ENCODE results near the gene XRRA1.
"Not testable (repeated sequence)": the region's sequence is repeated elsewhere in the genome, so short reads cannot be mapped to it uniquely, and the experiment has no call there.

Gene XRRA1

DNA sequence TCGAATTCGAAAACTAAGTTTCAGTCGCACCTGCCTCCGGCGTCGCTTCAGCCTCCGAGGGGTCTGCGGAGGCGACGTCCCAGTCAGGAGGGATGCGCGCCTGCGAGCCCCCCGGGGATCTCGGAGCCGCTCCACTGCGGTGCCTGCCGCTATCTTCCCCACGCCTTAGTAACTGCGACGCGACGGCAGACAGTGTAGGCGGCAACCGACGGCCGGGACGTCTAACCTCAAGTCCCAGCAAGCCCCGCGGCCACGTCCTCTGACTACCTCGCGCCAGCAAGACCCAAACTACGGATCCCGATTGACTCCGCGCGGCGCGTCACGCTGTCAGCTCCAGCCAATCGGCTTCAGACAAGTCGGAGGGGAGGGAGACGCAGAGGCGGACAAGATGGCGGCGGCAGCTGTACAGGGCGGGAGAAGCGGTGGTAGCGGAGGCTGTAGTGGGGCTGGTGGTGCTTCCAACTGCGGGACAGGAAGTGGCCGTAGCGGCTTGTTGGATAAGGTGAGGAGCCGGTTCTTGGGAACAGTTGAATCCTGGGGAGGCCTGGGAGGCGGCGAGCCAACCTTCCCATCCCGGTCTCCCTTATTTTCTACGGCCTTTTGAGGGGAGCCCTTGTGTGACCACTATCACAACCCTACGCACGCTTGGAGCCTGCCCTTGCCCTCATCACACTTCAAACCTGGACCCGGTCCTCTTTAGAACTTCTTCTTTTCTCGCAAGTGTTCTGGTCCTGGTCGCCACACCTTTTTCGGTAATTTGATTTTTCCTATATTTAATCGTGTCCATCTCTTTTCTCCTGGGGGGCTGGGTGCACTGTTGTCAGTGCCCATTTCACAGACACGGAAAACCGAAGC lies at the start of gene XRRA1, which contains the start of gene SPCS2:
Gene XRRA1, minus strand, starts transcription at position 194 of the 855 bp plus-strand sequence. CDS start 8,213 bp downstream, outside the sequence.
Gene SPCS2, plus strand, starts transcription at position 369 of the 855 bp plus-strand sequence. Its CDS starts 20 bp downstream, at position 389.
- Histone ChIP-seq H3K36me3 (ENCODE audit: insufficient read depth, low read length) (no peaks in the 10 kb centered on the region), H3K4me1 (ENCODE audit: insufficient read depth, low read length) (no peaks in the 10 kb centered on the region)

DNA sequence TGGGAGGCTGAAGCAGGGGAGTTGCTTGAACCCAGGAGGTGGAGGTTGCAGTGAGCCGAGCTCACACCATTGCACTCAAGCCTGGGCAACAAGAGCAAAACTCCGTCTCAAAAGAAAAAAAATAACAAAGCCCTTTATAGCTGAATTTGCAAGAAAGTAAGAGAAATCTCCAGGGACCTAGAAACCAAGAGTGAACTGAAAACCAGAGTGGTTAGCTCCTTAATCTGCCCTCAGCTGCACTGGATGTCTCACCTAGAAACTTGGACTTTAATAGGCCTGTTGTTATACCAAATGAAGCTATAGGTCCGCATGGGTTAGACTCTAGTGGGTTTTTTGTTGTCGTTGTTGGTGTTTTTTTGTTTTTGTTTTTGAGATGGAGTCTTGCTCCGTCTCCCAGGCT lies 44.0 kb upstream of the XRRA1 start:
- H3K9ac ChIP-seq (ENCODE audit: low read depth, low read length): no peak overlapping the region
- H3K9me3 ChIP-seq (ENCODE audit: control insufficient read depth, insufficient read depth, low read length): no peaks in the 10 kb centered on the region
- H3K36me3 ChIP-seq (ENCODE audit: insufficient read depth, low read length): peaks cover 13% of the 10 kb centered on the region
- peaks cover 4% of the 10 kb centered on the region; the same call in 1 of the 2 replicates for H3K4me1 ChIP-seq (ENCODE audit: insufficient read depth, low read length)

More for the DNA sequence above, at the start of gene XRRA1, which contains the start of gene SPCS2:
- peak within 1 kb of the TSS; percentile 84 for H3K9ac ChIP-seq (ENCODE audit: low read depth, low read length)
- H3K9me3 ChIP-seq (ENCODE audit: control insufficient read depth, insufficient read depth, low read length): no peaks in the 10 kb centered on the region

GRCh38 chr11:74990941-74991340 lies 42.0 kb upstream of the XRRA1 start:
- Histone ChIP-seq H3K36me3 (ENCODE audit: insufficient read depth, low read length) (peaks cover 13% of the 10 kb centered on the region), H3K9ac (ENCODE audit: low read depth, low read length) (no peak overlapping the region)

DNA sequence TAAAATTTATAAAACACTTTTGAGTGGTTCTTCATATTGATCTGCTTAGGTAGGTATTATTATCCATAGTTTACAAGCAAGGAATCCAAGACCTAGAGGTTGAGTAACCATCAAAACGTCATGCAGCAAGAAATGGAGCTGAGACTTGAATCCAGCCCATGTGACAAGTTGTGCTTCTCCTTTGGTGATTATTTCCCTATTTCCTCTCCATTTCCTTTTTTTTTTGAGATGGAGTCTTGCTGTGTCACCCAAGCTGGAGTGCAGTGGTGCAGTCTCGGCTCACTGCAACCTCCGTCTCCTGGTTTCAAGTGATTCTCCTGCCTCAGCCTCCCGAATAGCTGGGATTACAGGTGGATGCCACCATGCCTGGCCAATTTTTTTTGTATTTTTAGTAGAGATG lies 41.3 kb upstream of the XRRA1 start:
- H3K36me3 ChIP-seq (ENCODE audit: insufficient read depth, low read length); H3K9ac ChIP-seq (ENCODE audit: low read depth, low read length); H3K9me3 ChIP-seq (ENCODE audit: control insufficient read depth, insufficient read depth, low read length); H3K4me1 ChIP-seq (ENCODE audit: insufficient read depth, low read length): not testable (repeated sequence)

More at GRCh38 chr11:74990941-74991340, 42.0 kb upstream of the XRRA1 start:
- H3K9me3 ChIP-seq (ENCODE audit: control insufficient read depth, insufficient read depth, low read length): no peaks in the 10 kb centered on the region
- peaks cover 4% of the 10 kb centered on the region; the same call in 1 of the 2 replicates for H3K4me1 ChIP-seq (ENCODE audit: insufficient read depth, low read length)

DNA sequence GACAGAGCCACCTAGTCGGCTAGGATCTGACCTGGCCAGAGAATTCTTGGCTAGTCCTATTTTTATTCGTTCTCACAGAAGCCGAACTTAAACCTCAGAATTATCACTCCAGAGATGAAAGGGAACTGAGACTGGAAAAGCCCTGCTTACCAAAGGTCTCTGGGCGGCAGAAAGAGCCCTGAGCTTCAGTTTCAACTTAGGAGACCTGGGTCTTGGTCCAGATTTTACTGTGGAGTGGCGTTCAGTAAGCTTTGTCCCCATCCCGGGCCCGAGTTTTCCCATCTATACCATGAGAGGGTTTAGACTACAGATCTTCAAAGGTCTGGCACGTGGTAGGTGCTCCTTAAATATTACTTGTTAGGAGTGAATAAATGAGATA lies 40.4 kb upstream of the XRRA1 start:
- Histone ChIP-seq H3K4me1 (ENCODE audit: insufficient read depth, low read length) (peaks cover 4% of the 10 kb centered on the region; the same call in 1 of the 2 replicates), H3K9ac (ENCODE audit: low read depth, low read length) (peak overlapping the region; percentile 73), H3K9me3 (ENCODE audit: control insufficient read depth, insufficient read depth, low read length) (no peaks in the 10 kb centered on the region), H3K36me3 (ENCODE audit: insufficient read depth, low read length) (peaks cover under 1% of the 10 kb centered on the region; the same call in 1 of the 2 replicates)

- Histone ChIP-seq H3K9me3 (ENCODE audit: control insufficient read depth, insufficient read depth, low read length) (no peaks in the 10 kb centered on the region), H3K9ac (ENCODE audit: low read depth, low read length) (peak within 1 kb of the TSS; percentile 73), H3K36me3 (ENCODE audit: insufficient read depth, low read length) (no peaks in the 10 kb centered on the region), H3K4me1 (ENCODE audit: insufficient read depth, low read length) (peaks cover 4% of the 10 kb centered on the region; the same call in 1 of the 2 replicates)
Observed at GRCh38 chr11:74988541-74989259, 39.8 kb upstream of the XRRA1 start, which contains the start of gene NEU3. Gene NEU3 (plus strand): TSS chr11:74988933. CDS start chr11:74989061, 128 bp downstream.

GRCh38 chr11:74984730-74985129 lies 35.8 kb upstream of the XRRA1 start:
- Histone ChIP-seq H3K36me3 (ENCODE audit: insufficient read depth, low read length) (peaks cover under 1% of the 10 kb centered on the region; the same call in 1 of the 2 replicates), H3K9ac (ENCODE audit: low read depth, low read length) (no peak overlapping the region), H3K9me3 (ENCODE audit: control insufficient read depth, insufficient read depth, low read length) (no peaks in the 10 kb centered on the region), H3K4me1 (ENCODE audit: insufficient read depth, low read length) (no peaks in the 10 kb centered on the region)

- Histone ChIP-seq H3K36me3 (ENCODE audit: insufficient read depth, low read length) (peaks cover 2% of the 10 kb centered on the region; the same call in 1 of the 2 replicates), H3K9me3 (ENCODE audit: control insufficient read depth, insufficient read depth, low read length) (no peaks in the 10 kb centered on the region), H3K4me1 (ENCODE audit: insufficient read depth, low read length) (no peaks in the 10 kb centered on the region), H3K9ac (ENCODE audit: low read depth, low read length) (no peak overlapping the region)
Observed at GRCh38 chr11:74984070-74984469, 35.2 kb upstream of the XRRA1 start.

DNA sequence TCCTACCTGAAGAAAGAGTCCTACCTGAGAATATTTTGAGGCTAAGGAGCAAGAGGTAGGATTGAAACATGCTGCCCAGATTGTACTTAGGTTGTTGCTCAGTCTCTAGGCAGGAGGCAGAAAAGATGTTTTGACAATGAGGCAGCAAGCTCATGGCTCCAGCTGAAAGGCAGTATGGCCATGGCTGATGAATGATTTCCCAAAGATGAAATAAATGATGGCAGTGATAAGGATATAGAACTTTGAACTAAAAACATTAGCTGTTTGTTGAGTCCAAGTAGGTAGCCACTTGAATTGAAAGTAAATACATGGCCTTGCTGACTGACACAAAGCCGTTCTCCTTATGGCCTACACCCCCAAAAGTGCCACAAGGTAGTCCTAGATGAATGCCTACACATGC lies 33.0 kb upstream of the XRRA1 start:
- H3K9ac ChIP-seq (ENCODE audit: low read depth, low read length): no peak overlapping the region
- peaks cover 2% of the 10 kb centered on the region; the same call in 1 of the 2 replicates for H3K36me3 ChIP-seq (ENCODE audit: insufficient read depth, low read length)
- H3K9me3 ChIP-seq (ENCODE audit: control insufficient read depth, insufficient read depth, low read length): no peaks in the 10 kb centered on the region
- H3K4me1 ChIP-seq (ENCODE audit: insufficient read depth, low read length): no peaks in the 10 kb centered on the region

DNA sequence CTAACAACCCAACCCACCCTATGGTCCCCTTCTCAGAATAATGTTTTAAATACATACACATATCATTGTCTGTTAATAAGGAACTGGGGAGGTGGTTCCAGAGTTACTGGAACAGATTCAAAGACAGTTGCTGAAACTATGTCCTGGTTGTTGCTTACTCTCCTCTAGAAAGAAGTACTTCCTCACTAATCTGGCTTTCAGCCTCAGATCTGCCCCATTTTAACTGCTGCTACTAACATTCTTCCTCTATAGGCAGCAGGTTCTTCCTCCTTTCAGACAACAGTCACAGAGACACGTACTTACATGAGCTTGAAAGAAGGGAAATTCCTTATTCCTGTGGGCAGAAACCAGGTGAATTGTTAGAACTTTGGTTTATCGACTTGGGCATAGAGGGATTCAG lies 31.7 kb upstream of the XRRA1 start:
- Histone ChIP-seq H3K9me3 (ENCODE audit: control insufficient read depth, insufficient read depth, low read length) (no peaks in the 10 kb centered on the region), H3K4me1 (ENCODE audit: insufficient read depth, low read length) (no peaks in the 10 kb centered on the region), H3K36me3 (ENCODE audit: insufficient read depth, low read length) (peaks cover 6% of the 10 kb centered on the region; the same call in 1 of the 2 replicates), H3K9ac (ENCODE audit: low read depth, low read length) (no peak overlapping the region)

- Histone ChIP-seq H3K4me1 (ENCODE audit: insufficient read depth, low read length) (no peaks in the 10 kb centered on the region), H3K36me3 (ENCODE audit: insufficient read depth, low read length) (peaks cover 8% of the 10 kb centered on the region; the same call in 1 of the 2 replicates), H3K9me3 (ENCODE audit: control insufficient read depth, insufficient read depth, low read length) (no peaks in the 10 kb centered on the region), H3K9ac (ENCODE audit: low read depth, low read length) (no peak overlapping the region)
Observed at GRCh38 chr11:74978041-74978440, 29.1 kb upstream of the XRRA1 start.

DNA sequence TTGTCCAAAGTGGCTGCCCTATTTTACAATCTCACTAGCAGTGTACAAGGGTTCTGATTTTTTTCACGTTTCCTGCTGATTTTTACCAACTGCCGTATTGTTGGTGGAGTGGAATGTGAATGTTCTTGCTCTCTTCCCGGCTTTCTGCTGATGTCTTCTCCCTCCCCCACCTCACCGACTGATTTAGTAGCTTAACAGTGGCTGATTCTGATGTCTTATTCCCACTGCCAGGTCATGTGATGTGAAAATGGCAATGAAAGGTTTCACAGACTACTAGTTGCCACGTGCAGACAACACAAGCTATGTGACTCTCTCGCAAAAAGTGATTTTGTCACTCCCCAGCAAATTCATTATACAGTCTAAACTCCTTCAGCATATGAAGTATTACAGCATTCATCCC lies 22.5 kb upstream of the XRRA1 start:
- no peaks in the 10 kb centered on the region; the same call in 1 of the 2 replicates for H3K9me3 ChIP-seq (ENCODE audit: control insufficient read depth, insufficient read depth, low read length)
- H3K36me3 ChIP-seq (ENCODE audit: insufficient read depth, low read length): peaks cover 8% of the 10 kb centered on the region; the same call in 1 of the 2 replicates
- H3K4me1 ChIP-seq (ENCODE audit: insufficient read depth, low read length): no peaks in the 10 kb centered on the region
- H3K9ac ChIP-seq (ENCODE audit: low read depth, low read length): no peak overlapping the region

GRCh38 chr11:74970852-74971395 lies 22.0 kb upstream of the XRRA1 start:
- Histone ChIP-seq H3K9ac (ENCODE audit: low read depth, low read length) (no peak overlapping the region), H3K4me1 (ENCODE audit: insufficient read depth, low read length) (no peaks in the 10 kb centered on the region), H3K36me3 (ENCODE audit: insufficient read depth, low read length) (peaks cover 7% of the 10 kb centered on the region; the same call in 1 of the 2 replicates), H3K9me3 (ENCODE audit: control insufficient read depth, insufficient read depth, low read length) (no peaks in the 10 kb centered on the region; the same call in 1 of the 2 replicates)

GRCh38 chr11:74966651-74967050 lies 17.8 kb upstream of the XRRA1 start:
- H3K36me3 ChIP-seq (ENCODE audit: insufficient read depth, low read length): peaks cover 1% of the 10 kb centered on the region; the same call in 1 of the 2 replicates

More at GRCh38 chr11:74966651-74967050, 17.8 kb upstream of the XRRA1 start:
- no peaks in the 10 kb centered on the region; the same call in 1 of the 2 replicates for H3K9me3 ChIP-seq (ENCODE audit: control insufficient read depth, insufficient read depth, low read length)
- H3K4me1 ChIP-seq (ENCODE audit: insufficient read depth, low read length): no peaks in the 10 kb centered on the region
- H3K9ac ChIP-seq (ENCODE audit: low read depth, low read length): no peak overlapping the region

Data from ES-I3 (cell line).